Superior temporal gyrus (tissue), 1 donor: ENCODE measurements around the gene SH3PXD2B.
"Not testable (repeated sequence)": the region's sequence is repeated elsewhere in the genome, so short reads cannot be mapped to it uniquely, and the experiment has no call there.

Experiments
- DNase-seq: peaks from one replicate; pipeline ENCODE4 v3.0.0-alpha.2; 2016; ENCODE audit errors: extremely low spot score

Gene SH3PXD2B

GRCh38 chr5:172485511-172486202, 31.3 kb upstream of the SH3PXD2B start:
- DNase-seq: no peak

- no peak for DNase-seq
Observed at GRCh38 chr5:172484664-172485063, 30.3 kb upstream of the SH3PXD2B start.

GRCh38 chr5:172482156-172483020, 28.1 kb upstream of the SH3PXD2B start:
- no peak for DNase-seq

- DNase-seq: no peak
Observed at GRCh38 chr5:172481011-172481800, 26.9 kb upstream of the SH3PXD2B start.

GRCh38 chr5:172479784-172480115, 25.4 kb upstream of the SH3PXD2B start:
- DNase-seq: no peak

- peak; percentile 96 for DNase-seq
Observed at GRCh38 chr5:172479034-172479783, 24.9 kb upstream of the SH3PXD2B start.

GRCh38 chr5:172478695-172479033, 24.3 kb upstream of the SH3PXD2B start:
- not testable (repeated sequence) for DNase-seq

- DNase-seq: no peak
Observed at GRCh38 chr5:172478256-172478655, 23.9 kb upstream of the SH3PXD2B start.

- DNase-seq: no peak
Observed at GRCh38 chr5:172477466-172477865, 23.1 kb upstream of the SH3PXD2B start.

- no peak for DNase-seq
Observed at GRCh38 chr5:172474293-172474692, 20.0 kb upstream of the SH3PXD2B start.

GRCh38 chr5:172473427-172473826, 19.1 kb upstream of the SH3PXD2B start:
- no peak for DNase-seq

- DNase-seq: no peak
Observed at GRCh38 chr5:172469697-172470096, 15.4 kb upstream of the SH3PXD2B start.

GRCh38 chr5:172466062-172466461, 11.7 kb upstream of the SH3PXD2B start:
- no peak for DNase-seq

GRCh38 chr5:172463031-172463430, 8.7 kb upstream of the SH3PXD2B start:
- DNase-seq: no peak

- no peak for DNase-seq
Observed at GRCh38 chr5:172459783-172460165, 5.4 kb upstream of the SH3PXD2B start.

GRCh38 chr5:172458976-172459782, 4.9 kb upstream of the SH3PXD2B start:
- no peak for DNase-seq

GRCh38 chr5:172456076-172456722, 1.9 kb upstream of the SH3PXD2B start:
- DNase-seq: no peak

- no peak for DNase-seq
Observed at GRCh38 chr5:172455511-172456061, 1.3 kb upstream of the SH3PXD2B start.

- no peak for DNase-seq
Observed at GRCh38 chr5:172455087-172455381, 709 bp upstream of the SH3PXD2B start.

- DNase-seq: no peak
Observed at GRCh38 chr5:172453986-172454357, 353 bp downstream of the SH3PXD2B start.
